Measurements from ENCODE around the gene AUTS2.

- TF ChIP-seq CTCF (IDR thresholded peaks at IDR 0.05; ENCODE audit: insufficient read depth, low read length, poor library complexity, severe bottlenecking) (no peak), EZH2phosphoT487 (conservative IDR thresholded peaks at IDR 0.05; ENCODE audit: low read length) (no peak)
Observed at GRCh38 chr7:70830426-70830825, 1232.2 kb downstream of the AUTS2 start.

Data from SU-DHL-6 (cell line).